Tongue (tissue), 2 donors: ENCODE data around the gene TNFAIP1. TPM values are rescaled to one million over a fixed set of nuclear protein-coding genes. Genes with fewer than 3 reads are reported as not detected.

Experiments
- DNase-seq: peaks from one replicate; pipeline ENCODE4 v3.0.0-alpha.2; 2015
- total RNA-seq: library from RNA; depleted of rRNA; stranded (reverse); fragments of >200 nt; gene quantifications from one replicate; pipeline ENCODE4 v1.2.3, GENCODE V29; 2014

The TNFAIP1 gene
- total RNA-seq, 1 donor from 2014 or later = 26.6 TPM

GRCh38 chr17:28371245-28372202 is 36.0 kb downstream of the TNFAIP1 start, which contains the start of gene SARM1:
TSS of gene SARM1 (plus strand) at chr17:28371694. CDS start at chr17:28372033, 339 bp downstream.
- peak; percentile 91 for DNase-seq

- DNase-seq = peak; percentile 24
Observed at GRCh38 chr17:28372203-28372944, 36.8 kb downstream of the TNFAIP1 start.

GRCh38 chr17:28372945-28373274 is 37.3 kb downstream of the TNFAIP1 start:
- no peak for DNase-seq

- no peak for DNase-seq
Observed at GRCh38 chr17:28379814-28380801, 44.5 kb downstream of the TNFAIP1 start.

GRCh38 chr17:28381141-28381825 is 45.7 kb downstream of the TNFAIP1 start:
- DNase-seq = peak; percentile 26

GRCh38 chr17:28384281-28385036 is 48.9 kb downstream of the TNFAIP1 start:
- DNase-seq = no peak

GRCh38 chr17:28385037-28385400 is 49.5 kb downstream of the TNFAIP1 start:
- no peak for DNase-seq

GRCh38 chr17:28385406-28385805 is 49.8 kb downstream of the TNFAIP1 start:
- no peak for DNase-seq

GRCh38 chr17:28386391-28386790 is 50.8 kb downstream of the TNFAIP1 start:
- DNase-seq = no peak

- no peak for DNase-seq
Observed at GRCh38 chr17:28388106-28388505, 52.5 kb downstream of the TNFAIP1 start.

GRCh38 chr17:28390141-28390540 is 54.6 kb downstream of the TNFAIP1 start:
- no peak for DNase-seq

- no peak for DNase-seq
Observed at GRCh38 chr17:28390563-28390962, 55.0 kb downstream of the TNFAIP1 start.

- no peak for DNase-seq
Observed at GRCh38 chr17:28390984-28391383, 55.4 kb downstream of the TNFAIP1 start.

GRCh38 chr17:28391401-28391800 is 55.8 kb downstream of the TNFAIP1 start:
- no peak for DNase-seq

GRCh38 chr17:28392491-28392890 is 56.9 kb downstream of the TNFAIP1 start:
- DNase-seq = no peak

- DNase-seq = no peak
Observed at GRCh38 chr17:28394337-28395116, 59.0 kb downstream of the TNFAIP1 start.

GRCh38 chr17:28395426-28395825 is 59.9 kb downstream of the TNFAIP1 start:
- no peak for DNase-seq

- DNase-seq = no peak
Observed at GRCh38 chr17:28395968-28396367, 60.4 kb downstream of the TNFAIP1 start.
